HFFc6 (cell line): Measurements from ENCODE around the gene SLC35B2. TPM values are rescaled to one million over a fixed set of nuclear protein-coding genes. Genes with fewer than 3 reads are reported as not detected.
A peak's percentile ranks its signal among the peaks of the same experiment; 100 is the strongest.

Experiments
- DNase-seq: peaks from one replicate; pipeline ENCODE4 v3.0.0-alpha.2; 2018
- H3K27ac Mint-ChIP-seq: 2 replicates; pipeline ENCODE4 v1.8.0; 2020; ENCODE audit warnings: mild to moderate bottlenecking, mixed read lengths
- H3K27me3 Mint-ChIP-seq: 2 replicates; pipeline ENCODE4 v1.8.0; 2021; ENCODE audit warnings: mild to moderate bottlenecking, moderate library complexity, mixed read lengths; ENCODE audit not compliant: insufficient read depth
- H3K36me3 Mint-ChIP-seq: 2 replicates; pipeline ENCODE4 v1.8.0; 2021; ENCODE audit warnings: low read depth, mixed read lengths
- H3K4me1 Mint-ChIP-seq: 2 replicates; pipeline ENCODE4 v1.8.0; 2020; ENCODE audit warnings: low read depth, mixed read lengths
- H3K4me3 Mint-ChIP-seq: 2 replicates; pipeline ENCODE4 v1.8.0; 2020; ENCODE audit warnings: mild to moderate bottlenecking, moderate library complexity, mixed read lengths
- H3K9me3 Mint-ChIP-seq: 2 replicates; pipeline ENCODE4 v1.8.0; 2020; ENCODE audit warnings: mild to moderate bottlenecking, mixed read lengths
- CTCF ChIP-seq: fragments of 200-600 bp; sonication (generic); IDR thresholded peaks from 2 replicates; pipeline ENCODE4 v1.5.0; 2021; ENCODE audit warnings: antibody characterized with exemption, mild to moderate bottlenecking
- long read RNA-seq: library from polyadenylated mRNA; unstranded; transcript quantifications from one replicate; pipeline ENCODE4 v2.0.0, GENCODE V29; 2019
- total RNA-seq, 6 experiments: library from RNA; stranded (reverse); fragmentation: NEBNext Ultra II Directional; extraction: Animal tissue kit (Norgen Biotek cat#: 25700); gene quantifications; 2 replicates in 1 of 6; 3 replicates in 5 of 6; pipeline ENCODE4 v1.2.3, GENCODE V29; 2021

SLC35B2 gene, protein sequence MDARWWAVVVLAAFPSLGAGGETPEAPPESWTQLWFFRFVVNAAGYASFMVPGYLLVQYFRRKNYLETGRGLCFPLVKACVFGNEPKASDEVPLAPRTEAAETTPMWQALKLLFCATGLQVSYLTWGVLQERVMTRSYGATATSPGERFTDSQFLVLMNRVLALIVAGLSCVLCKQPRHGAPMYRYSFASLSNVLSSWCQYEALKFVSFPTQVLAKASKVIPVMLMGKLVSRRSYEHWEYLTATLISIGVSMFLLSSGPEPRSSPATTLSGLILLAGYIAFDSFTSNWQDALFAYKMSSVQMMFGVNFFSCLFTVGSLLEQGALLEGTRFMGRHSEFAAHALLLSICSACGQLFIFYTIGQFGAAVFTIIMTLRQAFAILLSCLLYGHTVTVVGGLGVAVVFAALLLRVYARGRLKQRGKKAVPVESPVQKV
- 100 to 1,000 TPM; 108 to 132 (median 120) TPM for total RNA-seq
- long read RNA-seq, transcript SLC35B2-202 (4 exons, 2,043 nt): major isoform, 250 of 279 reads
- long read RNA-seq, partial matches to known transcripts: 7 of 279 reads
- long read RNA-seq, other reads (novel, unspliced or antisense): 17 of 279 reads

DNA sequence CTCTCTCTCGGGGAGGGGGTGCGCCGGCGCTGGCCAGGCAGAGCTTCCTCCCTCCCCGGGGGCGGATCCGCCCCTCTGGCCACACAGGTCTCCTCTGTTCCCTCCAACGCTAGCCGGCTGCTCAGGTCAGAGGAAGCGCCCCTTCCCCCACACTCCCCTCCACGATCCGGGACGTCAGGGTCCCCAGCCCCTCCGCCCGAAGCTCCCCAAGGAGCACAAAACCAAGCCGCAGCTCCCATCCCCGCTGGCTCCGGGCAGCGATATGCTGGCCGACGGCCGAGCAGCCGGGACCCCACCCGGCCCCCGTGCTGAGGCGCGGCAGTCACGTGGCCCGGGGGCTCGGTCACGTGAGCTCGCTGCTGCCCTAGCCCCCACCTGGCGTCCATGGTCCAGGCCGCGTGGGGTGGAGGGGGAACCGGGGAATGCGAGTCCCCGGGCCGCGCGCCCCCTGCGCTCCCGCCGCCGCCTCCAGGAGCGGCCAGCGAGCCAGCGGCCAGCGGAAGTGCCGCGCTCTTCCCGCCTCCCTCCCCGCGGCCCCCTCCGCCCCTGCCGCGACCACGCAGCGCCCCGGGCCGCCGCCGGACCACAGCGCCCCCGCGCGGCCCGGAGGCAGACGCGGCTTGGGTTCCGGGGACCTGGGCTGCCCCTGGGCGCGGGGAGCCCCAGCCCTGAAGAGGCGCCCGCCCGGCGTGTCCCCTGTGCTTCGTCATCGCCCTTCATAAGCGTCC, at the start of gene SLC35B2:
SLC35B2 (minus strand) TSS at position 504 of the 728 bp plus-strand sequence; CDS start at position 386, 118 bp downstream.
- Mint-ChIP-seq H3K36me3 (peaks cover 42% of the 10 kb centered on the region), H3K27me3 (peaks cover 27% of the 10 kb centered on the region), H3K27ac (peak within 1 kb of the TSS; percentile 84), H3K9me3 (no peaks in the 10 kb centered on the region), H3K4me1 (peaks cover 51% of the 10 kb centered on the region), H3K4me3 (peak within 1 kb of the TSS; percentile 93)
- peak; percentile 84 for TF ChIP-seq CTCF
- DNase-seq: peak; percentile 55

DNA sequence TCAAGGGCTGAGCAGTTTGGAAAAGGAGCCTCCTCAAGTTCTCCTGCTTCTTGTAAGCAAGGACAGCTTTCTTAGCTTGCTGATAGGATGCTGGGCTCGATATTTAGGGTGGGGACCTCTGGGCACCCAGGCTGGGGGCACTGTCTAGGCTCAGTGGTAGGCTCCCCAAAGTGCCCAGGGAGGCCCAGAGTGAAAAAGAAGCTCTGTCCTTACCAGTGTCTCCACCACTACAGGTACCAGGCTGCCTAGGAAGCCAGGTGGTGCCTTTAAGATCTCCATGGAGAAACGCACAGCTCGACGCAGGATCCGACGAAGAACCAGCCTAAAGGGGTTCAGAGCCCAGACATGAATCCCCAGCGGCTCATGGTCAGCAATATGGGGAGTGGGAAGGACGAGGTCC, 49.4 kb upstream of the SLC35B2 start:
- Mint-ChIP-seq H3K4me1 (peaks cover 19% of the 10 kb centered on the region), H3K27me3 (no peaks in the 10 kb centered on the region), H3K27ac (no peak overlapping the region), H3K9me3 (no peaks in the 10 kb centered on the region), H3K36me3 (peaks cover 18% of the 10 kb centered on the region; the same call in 1 of the 2 replicates), H3K4me3 (no peak overlapping the region)
- no peak for DNase-seq
- no peak for TF ChIP-seq CTCF

GRCh38 chr6:44305200-44305725, 47.9 kb upstream of the SLC35B2 start:
- Mint-ChIP-seq H3K9me3 (no peaks in the 10 kb centered on the region), H3K4me3 (no peak overlapping the region), H3K27me3 (no peaks in the 10 kb centered on the region), H3K36me3 (peaks cover 25% of the 10 kb centered on the region), H3K27ac (no peak overlapping the region), H3K4me1 (peaks cover 16% of the 10 kb centered on the region)
- DNase-seq: no peak
- TF ChIP-seq CTCF: no peak

DNA sequence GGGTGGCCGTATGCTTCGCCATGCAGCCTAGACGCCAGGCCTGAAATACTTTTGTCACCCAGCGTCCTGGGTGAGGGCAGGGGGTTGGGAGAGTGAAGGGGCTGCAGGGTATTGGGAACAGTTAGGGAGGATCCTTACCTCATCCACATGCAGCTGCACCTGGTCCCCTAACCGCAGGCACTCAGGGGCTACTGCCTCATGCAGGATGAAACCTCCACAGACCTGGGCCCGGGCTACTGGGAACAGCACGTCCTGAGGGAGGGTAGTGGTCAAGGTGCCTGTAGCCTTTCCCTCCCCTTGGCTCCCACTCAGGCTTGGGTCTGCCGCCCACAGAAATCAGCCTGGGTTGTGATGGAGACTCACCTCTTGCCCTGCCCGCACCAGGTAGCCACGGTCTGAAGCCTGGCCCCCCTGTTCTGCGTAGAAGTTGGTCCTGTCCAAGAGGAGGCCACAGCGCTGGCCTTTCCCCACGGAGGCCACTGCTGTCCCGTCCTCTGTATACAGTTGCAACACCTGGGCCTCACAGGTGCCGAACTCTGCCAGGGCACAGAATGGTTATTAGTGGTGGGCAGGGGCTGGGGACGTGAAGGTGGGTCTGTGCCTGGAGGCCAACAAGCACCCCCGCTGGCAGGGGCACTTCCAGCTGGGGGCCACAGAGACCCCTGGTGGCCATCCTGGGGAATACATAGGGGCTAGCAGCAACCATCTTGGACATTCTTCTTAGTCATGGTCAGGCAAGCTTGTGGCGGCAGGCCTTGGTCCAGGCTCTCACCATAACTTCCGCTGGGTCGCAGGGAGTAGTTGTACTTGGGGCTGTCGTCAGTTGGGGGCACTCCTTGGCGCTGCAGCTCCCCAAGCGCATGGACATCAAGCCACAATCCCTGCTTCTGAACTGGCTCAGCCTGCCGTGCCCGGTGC, 47.2 kb upstream of the SLC35B2 start:
- peaks cover 22% of the 10 kb centered on the region for H3K36me3 Mint-ChIP-seq
- H3K4me3 Mint-ChIP-seq: no peak overlapping the region

More for the DNA sequence above, 47.2 kb upstream of the SLC35B2 start:
- H3K9me3 Mint-ChIP-seq: no peaks in the 10 kb centered on the region
- no peak overlapping the region for H3K27ac Mint-ChIP-seq
- H3K27me3 Mint-ChIP-seq: no peaks in the 10 kb centered on the region
- peak; percentile 5 for DNase-seq
- peak; percentile 90 for TF ChIP-seq CTCF
- H3K4me1 Mint-ChIP-seq: peaks cover 8% of the 10 kb centered on the region
